Left renal pelvis (tissue), 4 donors: Measurements from ENCODE around the gene HBEGF. TPM values are rescaled to one million over a fixed set of nuclear protein-coding genes. Genes with fewer than 3 reads are reported as not detected.
A peak's percentile ranks its signal among the peaks of the same experiment; 100 is the strongest.

ENCODE experiments used
- DNase-seq, 4 donors: peaks; one replicate each; pipeline ENCODE4 v3.0.0-alpha.2; 2013; ENCODE audit warnings: low read depth in 4 of 4, low spot score in 3 of 4
- polyA plus RNA-seq, 4 donors: library from polyadenylated mRNA; unstranded; fragments of 120-200 nt; gene quantifications; one replicate each; pipeline ENCODE4 v1.2.1, GENCODE V29; 2013; ENCODE audit not compliant: insufficient read length in 4 of 4

HBEGF gene
- polyA plus RNA-seq, 4 donors, result 8.9 to 11.4 (median 10.7) TPM

- DNase-seq, result no peak
These were observed 36.6 kb downstream of the HBEGF start for GRCh38 chr5:140309706-140310249.

DNA sequence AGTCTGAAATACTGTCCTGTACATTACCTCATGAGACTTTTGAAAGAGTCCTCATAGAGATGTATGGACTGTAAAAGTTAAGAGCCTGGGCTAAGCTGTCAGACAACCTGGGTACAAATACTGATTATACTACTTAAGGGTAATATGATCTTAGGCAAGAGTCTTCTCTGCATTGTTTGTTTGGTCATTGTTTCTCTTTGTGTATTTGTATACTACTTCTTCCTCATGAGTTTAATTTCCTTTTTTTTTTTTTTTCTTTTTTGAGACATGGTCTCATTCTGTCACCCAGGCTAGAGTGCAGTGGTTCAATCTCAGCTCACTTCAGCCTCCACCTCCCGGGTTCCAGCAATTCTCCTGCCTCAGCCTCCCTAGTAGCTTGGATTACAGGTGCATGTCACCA lies 40.9 kb downstream of the HBEGF start:
- DNase-seq, result no peak

GRCh38 chr5:140303966-140304365 lies 42.4 kb downstream of the HBEGF start:
- DNase-seq, result no peak

GRCh38 chr5:140302786-140303639 lies 43.4 kb downstream of the HBEGF start, which contains the start of gene PFDN1:
Gene PFDN1 (minus strand): TSS chr5:140303101. CDS start chr5:140303073, 28 bp downstream.
- peak; percentile 88 to 91 (median 90) for DNase-seq

- DNase-seq, result no peak
These were observed 45.3 kb downstream of the HBEGF start for GRCh38 chr5:140301136-140301535.

DNA sequence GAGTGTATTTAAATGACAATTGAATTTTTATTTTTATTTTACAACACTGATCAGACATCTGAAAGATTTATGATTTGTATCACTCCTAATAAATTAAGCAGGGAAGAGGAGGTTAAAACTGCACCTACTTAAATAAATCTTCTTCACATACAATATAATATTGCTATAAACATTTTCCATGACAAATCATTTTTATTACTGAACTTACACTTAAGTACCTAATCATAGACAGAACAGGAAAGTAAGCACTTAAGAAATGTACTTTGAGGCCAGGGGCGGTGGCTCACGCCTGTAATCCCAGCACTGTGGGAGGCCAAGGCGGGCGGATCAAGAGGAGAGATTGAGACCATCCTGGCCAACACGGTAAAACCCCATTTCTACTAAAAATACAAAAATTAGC lies 47.3 kb downstream of the HBEGF start:
- no peak for DNase-seq

DNA sequence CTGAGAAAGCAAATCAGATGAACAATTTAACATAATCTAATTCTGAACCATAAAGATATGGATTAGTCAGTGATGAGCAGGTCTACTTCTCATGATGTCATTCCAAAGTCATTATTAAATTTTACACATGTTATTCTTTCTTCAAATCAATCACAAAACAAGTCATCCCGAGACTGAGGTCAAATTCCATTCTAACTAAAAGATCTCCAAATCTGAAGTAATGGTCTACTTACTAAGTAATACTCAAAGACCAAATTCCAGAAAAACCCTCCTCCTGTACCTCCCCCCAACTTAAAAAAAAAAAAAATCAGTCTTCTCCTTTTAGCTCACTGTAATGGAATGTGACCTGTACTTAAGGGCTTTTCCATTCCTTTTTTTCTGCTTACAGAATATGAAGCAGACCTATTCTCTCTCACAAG lies 48.2 kb downstream of the HBEGF start:
- no peak for DNase-seq

- DNase-seq, result no peak
These were observed 49.1 kb downstream of the HBEGF start for GRCh38 chr5:140297283-140297682.

DNA sequence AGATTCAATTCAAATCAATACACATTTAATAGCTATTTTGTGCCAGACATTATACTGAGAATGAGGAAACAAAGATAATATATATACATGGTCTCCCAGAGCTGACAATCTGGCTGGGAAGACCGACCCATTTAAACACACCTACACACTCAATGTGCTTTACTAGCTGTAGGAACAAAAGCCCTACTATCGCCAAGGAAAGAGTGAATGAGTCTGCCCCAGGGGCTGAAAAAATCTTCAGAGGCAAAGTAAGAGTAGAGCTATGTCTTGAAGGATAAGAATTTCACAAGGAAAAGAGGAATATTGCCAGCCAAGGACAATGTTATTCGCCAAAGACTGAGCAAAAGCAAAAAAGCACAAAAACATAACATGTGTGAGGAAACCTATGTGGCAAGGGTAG lies 50.1 kb downstream of the HBEGF start:
- no peak for DNase-seq

GRCh38 chr5:140295414-140295813 lies 51.0 kb downstream of the HBEGF start:
- peak in 3 of 4 donors; percentile 18 to 37 (median 36) for DNase-seq

DNA sequence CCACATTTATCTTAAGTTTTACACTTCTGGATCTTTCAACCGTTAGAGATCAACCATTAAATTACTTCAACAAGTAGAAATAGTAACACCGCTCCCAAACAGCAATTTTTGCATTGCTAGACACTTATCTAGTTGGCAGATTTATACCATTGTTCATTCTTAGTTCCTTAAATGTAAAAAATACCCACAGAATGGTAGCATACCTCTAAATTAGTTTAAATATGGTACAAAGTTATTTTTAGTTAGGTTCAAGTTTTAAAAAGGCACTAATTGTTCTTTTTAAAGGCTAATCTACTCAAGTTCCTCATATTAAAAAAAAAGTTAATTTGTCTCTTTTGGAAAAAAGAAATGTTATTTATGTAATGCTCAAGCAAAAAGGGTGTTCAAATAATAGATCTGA lies 51.6 kb downstream of the HBEGF start:
- no peak for DNase-seq

DNA sequence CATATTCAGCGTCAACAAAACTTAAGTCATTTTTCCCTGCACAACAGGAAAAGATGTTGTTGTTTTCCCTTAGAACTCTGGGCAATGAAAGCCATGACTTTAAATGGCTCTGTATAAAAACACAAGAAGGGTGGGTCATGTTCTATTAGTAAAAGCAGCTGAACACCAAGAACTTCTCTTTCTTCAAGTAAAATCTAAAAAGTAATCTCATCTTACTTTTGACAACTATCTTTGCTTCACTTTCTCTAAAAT lies 52.6 kb downstream of the HBEGF start:
- DNase-seq, result no peak

DNA sequence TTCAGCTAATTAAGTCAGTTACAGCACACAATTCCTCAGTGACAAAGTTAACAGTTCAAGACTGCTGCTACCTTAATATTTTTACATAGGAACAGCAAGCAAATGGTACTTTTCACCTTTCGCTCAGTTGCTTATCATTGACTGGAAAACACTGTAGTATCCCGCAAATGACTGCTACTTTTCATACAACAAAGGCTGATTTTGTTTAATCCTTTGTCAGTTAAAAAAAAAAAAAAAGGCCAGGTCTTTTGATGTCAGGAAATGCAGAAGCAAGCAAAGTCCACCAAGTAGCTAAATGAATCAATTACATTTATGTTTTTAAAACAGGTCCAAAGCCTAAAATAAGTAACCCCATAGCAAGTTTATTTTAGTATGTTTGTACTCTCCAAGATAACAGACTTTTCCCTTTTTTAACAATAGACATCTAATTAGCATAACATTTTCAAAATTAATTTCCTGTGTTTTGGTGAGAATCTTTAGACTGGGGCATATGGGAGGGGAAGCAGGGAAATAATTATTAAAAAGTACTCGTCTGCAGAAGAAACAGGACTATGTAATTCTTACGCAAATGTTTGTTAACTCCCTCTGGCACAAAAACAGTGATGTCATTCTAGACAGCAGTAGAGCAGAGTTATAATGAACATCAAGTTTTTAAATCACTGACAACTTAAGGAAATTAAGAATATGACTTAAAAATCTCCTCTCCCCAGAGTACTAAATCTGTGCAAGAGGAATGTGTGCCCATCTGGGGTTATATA lies 53.1 kb downstream of the HBEGF start:
- DNase-seq, result no peak

DNA sequence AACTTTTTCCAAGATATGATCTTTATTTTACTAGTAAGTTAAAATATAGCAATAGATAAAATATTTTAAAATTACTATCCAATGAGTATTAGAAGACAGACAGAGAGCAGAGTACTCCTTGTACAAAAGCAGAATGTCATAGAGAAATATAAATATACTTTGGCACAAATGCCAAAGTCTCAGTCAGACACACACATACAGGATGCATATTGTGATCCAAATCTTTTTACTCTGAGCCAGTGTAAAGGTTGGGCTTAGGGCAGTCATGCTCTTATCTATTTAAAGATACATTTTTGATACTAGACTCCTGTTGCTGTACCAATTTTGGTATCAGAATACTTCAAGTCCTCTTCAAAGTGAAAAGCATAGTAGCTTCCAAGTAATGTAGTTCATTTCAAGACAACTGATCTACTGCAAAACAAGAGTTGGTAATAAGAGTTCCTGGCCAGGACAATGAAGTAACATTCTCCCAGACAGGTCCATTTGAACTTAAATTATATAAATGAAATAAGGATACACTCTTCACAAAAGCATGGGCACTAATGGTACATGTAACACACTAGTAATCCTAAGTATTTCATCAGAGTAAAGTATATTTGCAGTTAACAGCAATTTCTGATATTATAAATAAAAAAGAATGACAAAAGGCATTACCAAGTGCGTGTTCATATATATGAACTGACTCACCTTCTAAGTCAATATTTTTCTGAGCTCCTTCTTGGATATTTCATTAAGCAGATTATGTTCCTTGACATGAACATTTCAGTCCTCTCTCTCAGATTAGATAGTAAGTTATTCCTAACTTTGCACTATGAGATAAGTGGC lies 54.0 kb downstream of the HBEGF start:
- no peak for DNase-seq

GRCh38 chr5:140287801-140288521 lies 58.4 kb downstream of the HBEGF start:
- no peak for DNase-seq

DNA sequence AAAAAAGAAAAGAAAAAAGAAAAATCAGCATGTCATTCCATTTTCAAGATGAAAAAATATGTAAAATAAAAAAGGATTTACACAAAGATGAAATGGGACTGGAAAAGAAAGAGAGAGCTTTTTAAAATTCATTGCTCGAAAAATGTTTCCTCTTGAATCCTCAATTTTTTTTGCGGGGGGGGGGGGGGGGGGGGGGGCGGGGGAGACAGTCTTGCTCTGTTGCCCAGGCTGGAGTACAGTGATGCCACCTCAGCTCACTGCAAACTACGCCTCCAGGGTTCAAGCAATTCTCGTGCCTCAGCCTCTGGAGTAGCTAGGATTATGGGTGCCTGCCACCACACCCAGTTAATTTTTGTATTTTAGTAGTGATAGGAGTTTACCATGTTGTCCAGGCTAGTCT lies 60.0 kb downstream of the HBEGF start:
- DNase-seq, result no peak

GRCh38 chr5:140284013-140284412 lies 62.4 kb downstream of the HBEGF start:
- no peak for DNase-seq
